ENCODE results near the gene PEX14.

Gene PEX14

DNA sequence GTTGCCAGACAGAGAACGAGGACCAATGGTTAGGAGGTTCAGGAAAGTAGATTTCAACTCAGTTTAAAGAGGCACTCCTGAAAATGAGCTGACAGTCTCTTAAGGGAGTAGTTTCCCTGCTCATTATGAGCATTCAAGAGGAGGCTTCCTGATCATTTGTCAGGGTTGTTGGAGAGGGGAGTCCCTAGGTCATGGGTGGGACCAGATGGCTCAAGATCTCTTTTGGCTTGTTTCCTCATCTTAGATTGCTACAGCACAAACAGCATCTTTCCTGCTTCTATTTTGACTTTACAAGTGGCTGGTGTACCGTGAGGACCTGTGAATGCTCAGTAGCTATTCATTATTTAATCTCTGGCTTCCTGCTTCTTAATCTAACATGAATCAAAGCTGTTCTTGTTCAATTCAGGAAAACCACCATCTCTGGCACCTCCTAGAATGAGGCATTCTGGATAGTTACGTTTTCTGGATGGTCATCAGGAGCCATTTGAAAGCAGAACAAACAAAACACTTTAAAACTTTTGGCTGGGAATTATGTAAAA lies 47.6 kb downstream of the PEX14 start:
- Histone ChIP-seq H3K4me1 (peaks cover 17% of the 10 kb centered on the region), H3K36me3 (peaks cover 6% of the 10 kb centered on the region; the same call in 1 of the 2 replicates), H3K4me3 (no peak overlapping the region), H3K4me2 (no peak overlapping the region), H3K27ac (no peak overlapping the region), H3K27me3 (no peaks in the 10 kb centered on the region), H3K9me3 (no peaks in the 10 kb centered on the region), H4K20me1 (peaks cover 84% of the 10 kb centered on the region), H3K9ac (no peak overlapping the region)
- no peak for TF ChIP-seq Cebpa-rat (IDR thresholded peaks at IDR 0.05)

DNA sequence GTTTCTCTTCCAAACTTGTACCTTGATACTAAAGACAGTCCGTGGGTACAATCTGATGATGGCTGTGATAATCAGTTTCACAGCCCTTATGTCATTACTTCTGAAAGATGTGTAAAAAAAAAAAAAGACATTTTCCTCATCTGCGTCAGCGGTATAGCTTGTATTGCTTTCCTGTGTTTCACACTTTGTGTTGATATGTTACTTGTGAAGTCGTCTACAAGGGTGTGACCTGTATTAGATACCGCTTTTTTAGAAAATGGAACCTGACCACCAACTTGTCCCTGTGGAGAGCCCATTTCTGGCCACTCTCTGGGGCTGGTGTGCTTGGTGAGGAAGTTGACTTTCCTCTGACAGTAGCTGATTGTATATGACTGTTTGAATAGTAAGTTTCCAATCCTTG lies 50.5 kb downstream of the PEX14 start:
- no peak for TF ChIP-seq Cebpa-rat (IDR thresholded peaks at IDR 0.05)
- Histone ChIP-seq H3K27me3 (no peaks in the 10 kb centered on the region), H3K36me3 (0 out of 2 replicates have a peak, but pooled peaks cover 6% of the 10 kb centered on the region), H3K9me3 (no peaks in the 10 kb centered on the region), H3K9ac (no peak overlapping the region), H3K4me1 (peaks cover 24% of the 10 kb centered on the region), H3K27ac (no peak overlapping the region), H4K20me1 (peaks cover 84% of the 10 kb centered on the region), H3K4me3 (no peak overlapping the region), H3K4me2 (no peak overlapping the region)

GRCh38 chr1:10528066-10529014 lies 53.6 kb downstream of the PEX14 start:
- Histone ChIP-seq H3K4me1 (peaks cover 30% of the 10 kb centered on the region), H4K20me1 (peaks cover 86% of the 10 kb centered on the region), H3K27me3 (no peaks in the 10 kb centered on the region), H3K4me2 (peak overlapping the region; percentile 20; the same call in 1 of the 2 replicates), H3K9ac (no peak overlapping the region), H3K36me3 (no peaks in the 10 kb centered on the region), H3K27ac (no peak overlapping the region), H3K4me3 (no peak overlapping the region), H3K9me3 (no peaks in the 10 kb centered on the region)
- no peak for TF ChIP-seq Cebpa-rat (IDR thresholded peaks at IDR 0.05)

DNA sequence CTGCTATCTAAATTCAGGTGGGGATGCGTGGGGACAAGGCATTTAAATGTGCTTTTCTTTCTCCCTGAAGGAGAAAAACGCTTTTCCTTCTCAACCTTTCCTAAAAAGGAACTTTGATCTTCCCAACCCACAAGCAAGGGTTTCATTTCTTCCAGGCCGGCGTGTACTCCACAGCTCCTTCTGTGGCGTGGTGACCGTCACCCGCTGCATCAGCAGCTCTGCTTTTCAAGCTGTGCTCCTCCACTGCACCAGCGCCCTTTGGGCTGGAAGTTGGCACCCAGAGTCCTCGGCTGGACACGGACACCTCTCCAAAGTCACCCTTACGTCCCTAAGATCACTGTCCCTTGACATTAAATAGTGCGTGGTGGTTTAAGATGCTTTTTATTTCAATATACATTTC lies 54.3 kb downstream of the PEX14 start:
- no peak overlapping the region for H3K9ac ChIP-seq
- no peak overlapping the region for H3K4me3 ChIP-seq
- H3K9me3 ChIP-seq: no peaks in the 10 kb centered on the region
- H3K4me2 ChIP-seq: no peak overlapping the region
- H3K27me3 ChIP-seq: no peaks in the 10 kb centered on the region
- no peak for TF ChIP-seq Cebpa-rat (IDR thresholded peaks at IDR 0.05)
- peaks cover 30% of the 10 kb centered on the region for H3K4me1 ChIP-seq
- H3K36me3 ChIP-seq: no peaks in the 10 kb centered on the region
- peaks cover 86% of the 10 kb centered on the region for H4K20me1 ChIP-seq
- no peak overlapping the region for H3K27ac ChIP-seq

DNA sequence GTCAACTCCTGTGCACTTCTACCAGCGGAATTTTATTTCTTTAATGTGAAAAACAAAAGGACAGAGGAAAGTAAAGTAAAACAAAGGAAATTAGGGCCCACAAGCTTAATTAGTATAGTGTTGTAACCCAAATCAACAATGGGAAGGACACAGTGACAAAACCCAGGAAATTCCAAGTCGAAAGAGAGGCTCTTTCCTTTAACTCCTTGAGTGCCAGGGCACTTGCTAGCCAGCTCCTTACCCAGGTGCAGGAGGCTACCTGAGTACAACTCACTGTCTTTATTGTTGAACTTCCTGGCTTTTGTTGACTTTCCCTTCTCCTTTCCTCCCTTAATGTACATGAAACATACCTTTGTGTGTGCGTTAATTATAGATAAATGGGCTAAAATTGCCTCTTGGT lies 55.0 kb downstream of the PEX14 start:
- Histone ChIP-seq H3K27me3 (no peaks in the 10 kb centered on the region), H3K36me3 (no peaks in the 10 kb centered on the region), H4K20me1 (peaks cover 86% of the 10 kb centered on the region), H3K4me3 (no peak overlapping the region), H3K4me1 (peaks cover 30% of the 10 kb centered on the region), H3K27ac (no peak overlapping the region), H3K9ac (no peak overlapping the region), H3K9me3 (no peaks in the 10 kb centered on the region), H3K4me2 (no peak overlapping the region)
- no peak for TF ChIP-seq Cebpa-rat (IDR thresholded peaks at IDR 0.05)

GRCh38 chr1:10530281-10530740 lies 55.6 kb downstream of the PEX14 start:
- Histone ChIP-seq H3K4me1 (peaks cover 27% of the 10 kb centered on the region), H3K27ac (no peak overlapping the region), H3K4me2 (0 out of 2 replicates have a peak overlapping the region, but pooled peaks have one; percentile 12), H4K20me1 (peaks cover 86% of the 10 kb centered on the region), H3K4me3 (no peak overlapping the region), H3K9me3 (no peaks in the 10 kb centered on the region), H3K27me3 (no peaks in the 10 kb centered on the region), H3K36me3 (0 out of 2 replicates have a peak, but pooled peaks cover 2% of the 10 kb centered on the region), H3K9ac (no peak overlapping the region)
- no peak for TF ChIP-seq Cebpa-rat (IDR thresholded peaks at IDR 0.05)

- no peak for TF ChIP-seq Cebpa-rat (IDR thresholded peaks at IDR 0.05)
- H4K20me1 ChIP-seq: peaks cover 86% of the 10 kb centered on the region
- H3K36me3 ChIP-seq: peaks cover 7% of the 10 kb centered on the region; the same call in 1 of the 2 replicates
- no peaks in the 10 kb centered on the region for H3K27me3 ChIP-seq
- H3K4me2 ChIP-seq: no peak overlapping the region
- no peak overlapping the region for H3K27ac ChIP-seq
- no peaks in the 10 kb centered on the region for H3K9me3 ChIP-seq
- H3K9ac ChIP-seq: no peak overlapping the region
- peaks cover 24% of the 10 kb centered on the region for H3K4me1 ChIP-seq
- no peak overlapping the region for H3K4me3 ChIP-seq
These were observed 56.2 kb downstream of the PEX14 start for GRCh38 chr1:10530756-10531495.

DNA sequence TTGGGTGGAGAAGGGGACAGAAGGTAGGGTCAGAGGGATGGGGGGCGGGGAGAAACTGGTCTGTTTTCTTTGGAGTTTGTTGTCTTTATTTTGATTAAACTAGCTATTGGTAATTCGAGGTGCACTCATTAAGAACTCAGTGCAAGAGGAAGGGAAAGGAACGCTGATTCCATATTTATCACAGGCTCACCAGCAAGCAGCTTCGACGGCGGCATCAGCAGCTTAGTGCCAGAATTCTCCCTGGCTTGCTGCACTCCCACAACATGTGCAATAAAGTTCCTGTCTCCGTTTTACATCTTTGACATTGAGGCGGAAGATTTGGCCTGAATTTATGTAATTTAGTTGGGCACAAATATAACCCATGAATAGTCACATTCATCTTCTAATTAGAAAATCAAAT lies 57.6 kb downstream of the PEX14 start:
- H3K27ac ChIP-seq: no peak overlapping the region
- no peaks in the 10 kb centered on the region for H3K9me3 ChIP-seq
- H3K9ac ChIP-seq: no peak overlapping the region
- H3K36me3 ChIP-seq: peaks cover 20% of the 10 kb centered on the region
- H3K4me2 ChIP-seq: no peak overlapping the region
- peaks cover 90% of the 10 kb centered on the region for H4K20me1 ChIP-seq
- H3K4me3 ChIP-seq: no peak overlapping the region
- no peaks in the 10 kb centered on the region for H3K27me3 ChIP-seq
- no peak for TF ChIP-seq Cebpa-rat (IDR thresholded peaks at IDR 0.05)
- H3K4me1 ChIP-seq: peaks cover 20% of the 10 kb centered on the region

- Histone ChIP-seq H4K20me1 (peaks cover 79% of the 10 kb centered on the region), H3K9me3 (no peaks in the 10 kb centered on the region), H3K27ac (no peak overlapping the region), H3K4me1 (peaks cover 13% of the 10 kb centered on the region), H3K9ac (no peak overlapping the region), H3K36me3 (peaks cover 37% of the 10 kb centered on the region), H3K4me2 (no peak overlapping the region), H3K4me3 (no peak overlapping the region), H3K27me3 (no peaks in the 10 kb centered on the region)
- TF ChIP-seq Cebpa-rat (IDR thresholded peaks at IDR 0.05): no peak
These were observed 59.8 kb downstream of the PEX14 start for GRCh38 chr1:10534519-10534918.

All from BLaER1 (cell line).